GM18873 (cell line): Measurements from ENCODE around the gene CRTC2.

ENCODE experiments used
- ATAC-seq: cut with Tn5 transposase; IDR thresholded peaks from one replicate; pipeline ENCODE4 v1.9.1; 2021; ENCODE audit warnings: mild to moderate bottlenecking, moderate library complexity, moderate number of reproducible peaks; ENCODE audit not compliant: unreplicated experiment, low FRiP score

Gene CRTC2

DNA sequence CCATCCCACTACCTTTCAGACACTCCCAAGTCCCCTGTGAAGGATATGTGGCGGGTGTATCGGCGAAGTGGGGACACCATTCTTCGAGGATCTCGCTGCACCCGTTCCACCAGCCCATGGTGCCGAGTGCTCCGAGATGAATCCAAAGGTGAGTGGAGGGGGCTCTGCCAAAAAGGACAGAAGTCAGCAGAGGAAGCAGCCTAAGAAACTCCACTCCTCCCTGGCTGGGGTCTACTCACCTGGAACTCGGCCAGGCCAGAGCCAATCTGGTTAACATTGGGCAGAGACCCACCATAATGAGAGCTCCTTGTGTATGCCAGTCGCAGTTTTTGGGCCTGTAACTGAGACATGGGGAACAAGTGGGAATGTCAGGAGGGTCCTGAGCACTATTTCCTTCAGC is 3.6 kb downstream of the CRTC2 start:
- ATAC-seq = no peak

- no peak for ATAC-seq
Observed at GRCh38 chr1:153953859-153954365, 4.5 kb downstream of the CRTC2 start.

DNA sequence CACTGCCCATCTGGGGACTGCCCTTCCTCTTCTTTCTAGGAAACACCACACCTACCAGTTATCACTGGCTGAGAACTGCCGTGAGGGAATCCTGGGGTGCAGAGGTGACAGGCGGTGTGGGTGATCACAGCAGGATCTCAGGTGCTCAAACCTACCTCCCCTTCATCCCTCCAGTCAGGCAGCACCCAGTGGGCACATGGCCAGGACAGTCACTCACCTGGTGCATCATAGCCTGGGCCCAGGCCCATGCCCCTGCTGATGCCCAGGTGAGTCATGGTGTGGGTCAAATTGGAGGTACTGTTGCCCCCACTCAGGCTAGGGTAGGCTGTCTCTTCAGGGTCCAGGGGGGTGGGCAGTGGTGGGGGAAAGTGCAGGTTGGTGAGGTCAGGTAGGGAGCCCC is 6.6 kb downstream of the CRTC2 start:
- ATAC-seq = no peak

- ATAC-seq = no peak
Observed at GRCh38 chr1:153951183-153951582, 7.2 kb downstream of the CRTC2 start.

GRCh38 chr1:153946622-153947241 is 11.7 kb downstream of the CRTC2 start, which contains the start of gene DENND4B:
DENND4B (minus strand) TSS chr1:153946718; CDS start chr1:153944374, 2,344 bp downstream.
- peak; percentile 32 for ATAC-seq

GRCh38 chr1:153945795-153946621 is 12.4 kb downstream of the CRTC2 start:
- ATAC-seq = peak; percentile 62

- ATAC-seq = peak; percentile 23
Observed at GRCh38 chr1:153945131-153945794, 13.1 kb downstream of the CRTC2 start.

DNA sequence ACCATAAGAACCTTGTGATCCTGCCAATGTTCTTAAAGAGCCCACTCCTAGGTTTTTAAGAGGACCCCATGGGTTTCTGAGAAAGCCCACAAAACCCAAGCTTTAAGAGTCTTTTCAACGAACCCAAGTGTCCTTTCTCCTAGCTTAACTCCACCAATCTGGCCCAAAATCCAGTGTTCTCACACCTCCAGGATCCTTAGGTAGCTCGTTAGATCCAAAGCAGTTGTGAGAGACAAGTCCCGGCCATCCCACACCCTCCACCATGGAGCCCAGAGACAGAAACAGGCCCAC is 13.6 kb downstream of the CRTC2 start:
- no peak for ATAC-seq

GRCh38 chr1:153944005-153944826 is 14.2 kb downstream of the CRTC2 start:
- ATAC-seq = no peak

DNA sequence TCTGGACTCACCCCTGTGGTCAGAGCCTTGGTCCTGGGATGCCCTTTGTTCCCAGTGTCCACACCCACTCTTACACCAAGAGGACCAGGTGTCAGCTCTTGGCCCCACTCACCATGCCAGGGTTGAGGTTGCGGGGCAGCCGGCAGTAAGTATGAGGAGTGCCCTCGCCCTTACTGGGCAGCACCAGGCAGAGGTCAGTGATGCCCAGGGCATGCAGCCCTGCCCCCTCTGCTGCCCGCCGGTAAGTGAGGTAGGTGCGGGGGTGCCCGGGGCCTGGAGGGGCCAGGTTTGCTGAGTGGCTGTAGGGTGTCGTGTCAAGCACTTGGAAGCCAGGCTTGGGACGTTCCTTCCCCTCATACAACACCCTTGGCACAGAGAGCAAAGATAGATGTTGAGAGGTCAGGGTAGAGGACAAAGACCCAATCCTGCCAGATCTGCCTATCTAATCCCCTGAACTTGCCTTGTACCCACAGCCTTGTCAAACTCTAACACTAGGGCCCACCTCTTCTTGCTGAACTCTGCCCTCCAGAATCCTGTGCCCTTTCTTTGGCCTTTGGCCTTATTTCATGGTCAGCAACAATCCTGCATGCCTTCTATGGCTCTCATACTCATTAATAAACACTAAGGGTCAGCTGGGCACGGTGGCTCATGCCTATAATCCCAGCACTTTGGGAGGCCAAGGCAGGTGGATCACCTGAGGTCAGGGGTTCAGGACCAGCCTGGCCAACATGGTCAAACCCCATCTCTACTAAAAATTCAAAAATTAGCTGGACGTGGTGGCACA is 15.5 kb downstream of the CRTC2 start:
- ATAC-seq = no peak

GRCh38 chr1:153941826-153942725 is 16.3 kb downstream of the CRTC2 start:
- ATAC-seq = no peak

- ATAC-seq = no peak
Observed at GRCh38 chr1:153940756-153941155, 17.7 kb downstream of the CRTC2 start.

GRCh38 chr1:153939476-153939875 is 18.9 kb downstream of the CRTC2 start:
- ATAC-seq = no peak

- ATAC-seq = no peak
Observed at GRCh38 chr1:153938996-153939395, 19.4 kb downstream of the CRTC2 start.

- no peak for ATAC-seq
Observed at GRCh38 chr1:153937331-153937730, 21.1 kb downstream of the CRTC2 start.

- no peak for ATAC-seq
Observed at GRCh38 chr1:153936011-153936802, 22.2 kb downstream of the CRTC2 start.

DNA sequence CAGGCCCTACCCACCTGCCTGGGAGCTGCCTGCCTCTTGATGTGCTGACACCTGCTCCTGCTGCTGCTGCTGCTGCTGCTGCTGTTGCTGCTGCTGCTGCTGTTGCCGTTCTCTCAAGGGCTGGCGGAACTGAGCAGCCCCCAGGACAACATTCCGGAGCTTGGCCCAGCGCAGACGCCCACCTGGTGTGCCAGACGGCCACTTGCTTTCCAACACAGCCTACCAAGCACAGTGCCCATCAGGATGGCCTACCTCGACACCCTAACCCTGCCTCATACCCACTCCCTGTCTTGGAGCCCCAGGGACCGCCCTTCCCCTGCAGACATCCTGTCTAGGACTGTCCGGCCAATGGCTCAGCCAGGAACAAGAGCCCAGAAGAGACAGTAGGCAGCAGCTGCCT is 23.7 kb downstream of the CRTC2 start:
- ATAC-seq = no peak

- ATAC-seq = no peak
Observed at GRCh38 chr1:153933955-153934354, 24.5 kb downstream of the CRTC2 start.
